ENCODE measurements around the gene IGFBP7.

The IGFBP7 gene

DNA sequence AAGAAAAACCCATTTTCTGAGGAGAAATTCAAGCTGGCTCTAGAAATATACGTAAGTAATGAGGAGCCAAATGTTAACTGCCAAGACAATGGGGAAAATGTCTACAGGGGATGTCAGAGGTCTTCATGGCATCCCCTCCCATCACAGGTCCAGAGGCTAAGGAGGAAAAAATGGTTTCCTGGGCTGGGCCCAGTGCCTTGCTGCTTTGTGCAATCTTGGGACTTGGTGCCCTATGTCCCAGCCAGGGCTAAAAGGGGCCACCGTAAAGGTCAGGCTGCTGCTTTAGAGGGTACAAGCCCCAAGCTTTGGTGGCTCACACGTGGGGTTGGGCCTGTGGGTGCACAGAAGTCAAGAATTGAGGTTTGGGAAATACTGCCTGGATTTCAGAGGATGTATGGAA lies 17.2 kb upstream of the IGFBP7 start:
- no peak for DNase-seq

GRCh38 chr4:57125996-57126395 lies 15.8 kb upstream of the IGFBP7 start:
- no peak for DNase-seq

DNA sequence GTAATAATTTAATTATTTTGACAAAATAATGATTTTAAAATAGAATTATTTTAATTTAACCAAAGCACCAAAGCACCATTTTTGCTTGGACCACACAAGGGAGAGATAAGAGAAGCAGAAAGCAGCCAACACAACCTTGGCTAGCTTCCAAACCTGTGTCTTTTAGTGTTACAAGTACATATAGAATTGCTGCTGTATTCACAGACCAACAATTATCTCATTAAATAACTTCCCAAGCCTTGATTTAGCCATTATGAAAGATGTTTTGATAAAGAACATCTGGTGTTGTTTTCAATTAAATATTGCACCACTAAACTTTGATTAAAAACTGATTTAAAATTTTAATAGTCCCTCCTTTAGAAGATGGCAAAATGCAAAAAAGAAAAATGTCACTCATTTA lies 14.0 kb upstream of the IGFBP7 start:
- DNase-seq = no peak

DNA sequence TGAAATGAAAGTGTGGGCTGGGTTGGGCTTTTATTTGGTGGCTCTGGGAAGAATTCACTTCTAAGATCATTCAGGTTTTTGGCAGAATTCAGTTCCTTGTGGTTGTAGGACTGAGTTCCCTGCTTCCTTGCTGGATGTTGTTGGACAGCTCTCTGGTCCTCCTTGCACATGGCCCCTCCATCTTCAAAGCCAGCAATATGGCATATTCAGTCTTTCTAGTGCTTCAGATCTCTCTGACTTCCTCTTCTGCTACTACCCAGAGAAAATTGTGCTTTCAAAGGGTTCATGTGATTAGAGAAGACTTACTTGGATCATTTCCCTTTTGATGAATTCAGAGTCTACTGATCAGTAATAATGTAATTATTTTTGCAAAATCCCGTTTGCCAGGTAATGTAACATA lies 12.8 kb upstream of the IGFBP7 start:
- DNase-seq = no peak

DNA sequence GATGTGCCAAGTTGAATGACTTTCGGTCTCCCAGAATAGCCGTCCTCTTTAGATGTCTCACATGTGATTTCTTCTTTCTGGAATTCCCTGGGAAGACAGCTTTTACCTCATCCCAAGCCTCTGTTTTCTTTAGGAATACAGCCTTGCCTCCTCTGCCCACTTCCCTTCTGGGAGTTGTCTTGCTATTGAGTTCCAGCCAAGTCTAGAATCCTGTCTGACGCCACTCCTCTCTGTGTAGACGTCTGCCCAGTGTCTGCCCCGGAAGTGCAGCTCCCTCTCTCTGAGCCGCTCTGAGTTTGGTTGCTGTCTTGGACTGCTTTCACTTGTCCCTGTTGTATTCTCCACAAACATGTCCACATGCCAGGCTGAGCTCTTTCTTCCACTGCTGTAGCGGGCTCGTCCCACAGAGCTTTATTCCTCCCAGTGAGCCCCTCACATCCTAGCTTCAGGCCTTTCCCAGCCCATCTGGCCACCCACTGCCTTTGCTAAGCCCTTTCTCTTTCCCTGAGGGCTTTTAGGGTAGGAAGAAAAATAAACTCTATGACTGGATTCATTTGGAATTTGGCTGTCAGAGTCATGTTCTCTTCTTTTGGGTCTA lies 9.0 kb upstream of the IGFBP7 start:
- DNase-seq = no peak

DNA sequence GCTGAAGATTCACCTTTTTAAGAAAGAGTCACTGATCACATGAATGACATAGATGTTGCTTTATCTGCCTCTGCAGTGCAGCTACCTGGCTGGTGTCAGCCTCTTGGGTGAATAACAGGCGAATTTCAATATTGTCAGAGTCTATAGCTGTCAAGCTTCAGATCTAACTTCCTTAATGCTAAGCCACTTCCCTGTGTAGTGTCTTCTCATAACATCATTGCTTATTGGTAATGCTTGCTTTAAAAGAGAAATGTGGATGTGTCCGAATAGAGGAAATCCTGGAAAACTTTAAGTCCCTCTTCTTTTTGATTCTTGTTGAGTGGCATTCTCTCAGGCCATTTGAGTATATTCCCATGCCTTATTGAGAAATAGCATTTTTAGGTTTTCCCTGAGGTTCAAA lies 7.3 kb upstream of the IGFBP7 start:
- no peak for DNase-seq

DNA sequence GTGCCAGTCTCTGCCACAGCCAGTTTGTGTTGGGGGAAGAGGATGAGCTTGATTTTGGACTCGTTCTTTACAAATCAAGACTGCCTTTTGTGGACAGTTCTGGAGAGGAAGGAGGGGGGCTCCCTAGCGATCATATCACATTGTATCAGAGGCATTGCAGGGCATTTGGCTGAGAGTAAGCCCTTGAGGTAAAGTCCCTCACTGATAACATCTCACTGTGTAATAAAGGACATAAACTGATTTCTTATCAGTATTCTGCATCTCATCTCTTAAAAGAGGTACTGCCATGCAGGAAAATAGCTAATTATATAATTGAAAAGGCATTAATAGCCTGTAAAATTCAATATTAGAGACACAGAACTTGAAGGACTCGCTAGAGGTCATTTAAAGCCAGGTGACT lies 6.1 kb upstream of the IGFBP7 start:
- DNase-seq = no peak

GRCh38 chr4:57114973-57115372 lies 4.8 kb upstream of the IGFBP7 start:
- no peak for DNase-seq

DNA sequence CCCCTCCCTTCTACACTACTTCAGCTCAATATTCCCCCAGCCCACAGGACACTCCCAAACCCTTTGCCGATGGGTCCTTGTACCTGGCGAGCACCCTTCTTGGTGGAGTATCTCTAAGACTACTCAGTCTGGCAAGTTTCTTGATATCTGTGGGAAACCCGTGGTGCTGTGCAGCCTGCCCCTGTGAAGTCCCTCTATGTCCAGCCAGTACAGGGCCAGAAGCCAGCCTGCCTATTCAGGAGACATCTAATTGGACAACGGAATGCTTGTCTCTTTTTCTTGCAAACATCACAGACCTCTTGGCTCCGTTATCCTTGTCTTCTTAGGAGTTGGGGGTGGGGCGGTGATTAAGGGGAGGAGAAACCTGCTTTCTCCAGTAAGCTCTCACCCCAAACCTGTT lies 3.7 kb upstream of the IGFBP7 start:
- no peak for DNase-seq

DNA sequence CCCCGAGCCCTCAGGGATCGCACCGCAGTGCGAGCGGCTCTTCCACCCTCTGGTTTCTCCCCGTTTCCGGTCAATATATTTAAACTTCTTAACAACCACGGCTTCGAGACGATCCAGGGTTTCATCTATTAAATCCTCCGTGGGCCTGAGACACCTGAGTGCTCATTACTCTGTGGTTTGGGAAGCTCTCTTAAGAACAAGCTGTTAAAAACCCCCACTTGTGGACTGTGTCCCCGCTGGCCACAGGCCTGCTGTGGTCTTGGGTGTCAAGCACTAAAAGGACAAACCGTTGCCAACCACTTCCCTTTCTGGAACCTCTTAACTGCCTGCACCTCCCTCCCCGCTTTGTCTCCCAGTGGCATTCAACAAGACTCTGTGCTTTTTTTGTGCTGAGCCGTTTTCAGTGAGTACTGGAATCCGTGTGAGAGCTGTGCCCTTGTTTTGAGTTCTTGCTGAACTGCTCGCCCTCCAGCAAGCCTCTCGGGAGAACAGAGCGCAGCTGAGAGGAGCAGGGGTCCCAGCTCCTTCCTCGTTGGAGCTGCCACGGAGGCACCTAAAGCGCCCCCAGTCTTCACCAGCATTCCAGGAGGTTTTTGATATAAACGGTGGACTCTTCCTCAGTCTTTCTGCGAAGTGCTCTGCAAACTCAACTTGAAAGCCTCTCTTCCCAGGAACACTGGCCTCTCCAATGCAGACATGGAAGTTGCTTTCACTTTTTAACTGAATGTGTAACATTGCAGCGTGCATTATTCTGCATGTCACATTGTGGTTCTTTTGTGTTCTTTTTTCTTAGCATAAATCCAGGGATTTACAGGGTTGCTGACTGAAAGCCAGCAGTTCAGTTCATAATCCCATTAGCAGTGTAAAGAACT lies 691 bp upstream of the IGFBP7 start:
- DNase-seq = no peak

- no peak for DNase-seq
Observed at GRCh38 chr4:57109411-57109846, 756 bp downstream of the IGFBP7 start.

DNA sequence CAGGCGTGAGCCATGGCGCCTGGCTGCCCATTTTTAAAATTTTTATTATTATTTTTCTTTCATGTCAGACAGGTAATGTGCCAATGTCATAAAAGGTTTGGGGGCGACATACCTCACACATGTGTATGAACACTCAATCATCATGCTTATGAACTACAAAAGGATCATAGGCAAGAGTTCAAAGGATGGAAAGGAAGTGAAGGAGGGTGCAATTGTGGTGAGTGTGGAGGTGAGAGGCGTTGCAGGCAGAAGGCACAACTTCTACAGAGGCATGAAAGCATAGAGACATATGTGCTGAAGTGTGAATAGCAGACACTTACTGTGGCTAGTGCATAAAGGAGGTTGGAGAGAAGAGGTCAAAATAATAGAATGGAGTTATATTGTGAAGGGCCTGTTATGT lies 4.0 kb downstream of the IGFBP7 start:
- DNase-seq = no peak

DNA sequence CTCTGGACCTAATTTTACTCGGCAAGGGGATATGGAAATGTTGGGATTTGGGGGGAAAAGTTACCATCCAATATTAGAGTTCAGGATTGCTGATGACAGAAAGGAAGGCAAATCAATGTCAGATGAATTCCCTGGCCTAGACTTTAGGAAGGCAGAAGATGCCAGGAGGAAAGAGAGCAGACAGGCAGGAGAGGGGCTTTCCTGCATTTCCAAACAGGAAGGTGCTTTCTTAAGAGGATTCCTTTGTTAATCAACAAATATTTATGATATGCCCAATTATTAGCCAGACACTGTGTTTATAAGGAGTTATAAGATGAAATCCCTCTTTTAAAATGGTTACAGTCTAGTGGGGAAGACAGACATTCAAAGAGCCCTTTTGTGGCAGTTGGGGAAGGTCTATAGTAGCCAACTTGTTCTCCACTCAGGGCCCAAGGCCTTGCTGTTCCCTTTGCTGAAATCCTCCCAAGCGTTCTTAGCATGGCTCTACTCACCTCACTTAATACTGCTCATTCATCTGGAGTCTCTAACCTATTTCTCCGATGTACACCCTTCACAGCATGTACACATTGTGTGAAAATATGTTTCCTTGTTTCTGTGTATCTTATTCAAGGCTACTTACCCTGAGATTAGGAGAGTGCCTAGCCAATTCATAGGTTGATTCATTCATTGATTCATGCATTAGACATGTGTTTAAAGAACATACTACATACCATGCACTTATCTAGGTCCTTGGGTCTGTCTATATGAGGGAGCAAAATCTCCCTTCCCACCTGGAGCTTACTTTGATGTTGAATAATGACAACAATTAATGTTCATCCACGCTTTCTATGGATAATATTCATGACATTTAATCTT lies 5.3 kb downstream of the IGFBP7 start:
- DNase-seq = no peak

DNA sequence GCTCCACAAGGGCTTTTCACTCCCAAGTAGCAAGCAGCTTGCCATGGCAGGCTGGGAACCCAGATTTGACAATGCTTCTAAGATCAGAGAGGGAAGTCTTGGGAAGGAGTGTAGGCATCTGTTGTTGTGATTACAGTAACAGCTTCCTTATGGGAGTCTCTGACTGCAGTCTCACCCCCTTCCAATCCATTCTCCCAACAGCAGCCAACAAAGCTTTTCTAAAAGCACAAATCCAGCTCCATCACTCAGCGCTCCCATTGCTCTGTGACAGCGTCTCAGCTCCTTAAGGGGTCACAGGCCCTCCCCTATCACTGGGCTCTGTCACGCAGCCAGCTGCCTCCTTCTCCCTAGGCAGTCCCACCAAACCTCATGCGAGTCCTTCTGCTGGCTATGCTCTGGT lies 7.1 kb downstream of the IGFBP7 start:
- DNase-seq = no peak

- no peak for DNase-seq
Observed at GRCh38 chr4:57102050-57102624, 8.0 kb downstream of the IGFBP7 start.

GRCh38 chr4:57100979-57101651 lies 9.1 kb downstream of the IGFBP7 start:
- DNase-seq = no peak

DNA sequence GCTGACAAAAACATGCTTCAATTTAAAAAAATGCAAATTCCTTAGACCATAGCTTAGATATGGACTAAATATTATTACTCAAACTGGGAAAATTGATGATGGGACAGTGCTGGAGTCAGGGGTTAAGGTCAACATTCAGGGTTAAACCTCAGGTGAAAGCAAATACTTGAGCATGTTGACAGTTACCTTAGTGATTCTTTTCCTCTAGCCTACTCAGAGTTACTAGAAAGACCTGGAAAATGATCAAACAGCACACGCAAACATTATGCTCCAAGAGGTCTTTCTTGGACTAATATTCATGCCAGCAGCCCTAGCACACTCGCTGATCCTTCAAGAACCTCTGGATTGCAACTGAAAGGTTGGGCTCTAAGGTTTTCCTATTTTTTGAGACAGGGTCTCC lies 10.8 kb downstream of the IGFBP7 start:
- no peak for DNase-seq

DNA sequence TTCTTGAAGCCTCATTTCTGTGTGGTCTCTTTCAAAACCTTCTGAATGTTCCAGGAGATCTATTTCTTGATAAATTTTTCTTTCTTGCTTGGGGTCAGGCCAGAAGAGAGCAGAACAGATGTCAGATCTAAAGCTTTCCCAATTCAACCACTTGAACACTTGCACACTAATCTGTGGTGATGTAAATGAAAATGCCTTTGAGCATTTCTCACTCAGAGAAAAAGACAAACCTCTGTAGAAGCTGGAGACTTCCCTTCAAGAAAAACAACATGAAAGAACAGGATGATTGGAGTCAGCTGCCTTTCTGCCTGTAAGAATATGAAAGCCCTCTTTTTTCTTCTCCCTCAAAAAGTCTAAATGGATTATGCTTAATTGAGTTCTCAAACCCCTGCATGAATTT lies 11.2 kb downstream of the IGFBP7 start:
- no peak for DNase-seq

DNA sequence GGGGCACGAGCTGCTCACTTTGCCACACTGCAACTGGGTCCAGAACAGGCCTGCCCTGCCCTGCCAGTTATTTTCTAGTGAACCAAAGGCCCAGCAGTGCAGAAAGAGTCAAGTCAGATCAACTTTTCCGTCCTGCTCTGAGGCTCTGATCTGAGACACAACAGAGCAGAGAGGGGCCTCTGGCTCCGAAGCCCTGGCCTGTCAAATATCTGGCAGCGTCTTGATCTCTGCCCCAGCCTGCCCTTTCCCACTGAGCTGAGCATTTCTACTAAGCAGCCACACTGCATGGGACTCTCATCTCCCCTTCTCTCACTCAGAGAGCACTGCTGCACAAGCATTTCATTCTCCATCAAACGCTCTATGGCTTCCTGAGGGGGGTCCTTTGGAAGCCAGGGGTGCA lies 11.8 kb downstream of the IGFBP7 start:
- no peak for DNase-seq

DNA sequence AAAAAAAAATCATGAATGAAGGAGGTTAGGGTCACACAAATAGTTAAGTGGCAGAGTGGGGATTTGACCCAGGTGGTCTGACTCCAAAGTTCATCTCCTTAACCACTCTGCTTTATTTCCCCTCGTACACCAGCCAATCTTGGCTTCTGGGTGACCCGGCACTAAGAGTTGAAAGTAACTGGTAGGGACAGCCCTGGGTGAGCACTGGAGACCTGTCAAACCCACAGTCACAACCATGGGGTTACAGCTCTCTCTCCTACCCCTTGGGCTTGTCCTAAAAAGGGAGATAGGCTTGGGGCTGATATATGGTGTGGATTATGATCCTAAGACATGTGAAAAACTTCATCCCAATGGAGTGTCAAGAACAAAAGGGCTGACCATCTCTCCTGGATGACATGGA lies 12.5 kb downstream of the IGFBP7 start:
- no peak for DNase-seq

- no peak for DNase-seq
Observed at GRCh38 chr4:57095956-57096355, 14.2 kb downstream of the IGFBP7 start.

DNA sequence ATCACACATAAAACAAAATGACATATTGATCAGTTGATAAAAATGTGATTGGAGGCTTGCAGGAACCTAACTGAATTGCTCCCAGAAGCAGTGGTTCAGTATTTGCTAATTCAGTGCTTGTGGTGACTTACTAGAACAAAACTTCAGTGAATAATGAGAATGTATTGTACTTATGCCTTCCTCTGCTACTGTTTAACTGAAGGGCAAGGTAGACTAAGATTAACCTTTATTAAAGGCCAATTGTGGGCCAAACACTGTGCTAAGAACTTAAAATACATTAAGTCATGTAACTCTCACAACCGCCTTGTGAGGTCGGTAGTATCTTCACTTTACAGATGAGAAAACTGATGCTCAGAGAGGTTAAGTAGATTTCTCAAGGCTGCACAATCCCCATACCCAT lies 14.9 kb downstream of the IGFBP7 start:
- no peak for DNase-seq

DNA sequence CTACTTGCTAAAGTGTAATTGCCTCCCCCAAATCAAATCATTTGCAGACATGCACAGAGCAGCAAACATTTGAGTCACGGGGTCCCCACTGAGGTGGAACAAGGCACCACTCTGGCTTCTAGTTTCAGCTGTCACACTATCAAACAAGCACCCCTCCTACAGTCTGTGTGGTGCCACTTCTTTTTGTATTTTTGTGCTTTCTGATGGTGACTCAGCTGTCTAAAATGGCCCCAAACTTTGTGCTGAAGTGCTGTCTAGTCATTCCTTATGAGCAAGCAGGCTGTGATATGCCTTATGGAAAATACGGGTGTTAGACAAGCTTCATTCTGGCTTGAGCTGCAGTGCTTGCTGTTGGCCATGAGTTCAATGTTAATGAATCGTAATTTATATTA lies 15.4 kb downstream of the IGFBP7 start:
- DNase-seq = no peak

Measured in NCI-H1436 treated with DMSO at 0.1 percent for 48 hours (cell line).